ENCODE results near the gene OSCP1.

- no peak for TF ChIP-seq CTCF (IDR thresholded peaks at IDR 0.05; ENCODE audit: low read depth, low read length, poor library complexity, severe bottlenecking)
- no peak for TF ChIP-seq EZH2phosphoT487 (IDR thresholded peaks at IDR 0.05; ENCODE audit: borderline replicate concordance, low read length)
Observed at GRCh38 chr1:36484099-36484498, 33.8 kb upstream of the OSCP1 start.

Data from DOHH2 (cell line).